ENCODE results near the gene GPC5.

GRCh38 chr13:92265408-92265807 lies 867.0 kb downstream of the GPC5 start:
- no peak for TF ChIP-seq CTCF (IDR thresholded peaks at IDR 0.05)
- no peak for TF ChIP-seq POLR2A (IDR thresholded peaks at IDR 0.05)
- no peak for TF ChIP-seq POLR2AphosphoS5 (IDR thresholded peaks at IDR 0.05)
